ENCODE results near the gene SEC16B.

SEC16B gene

GRCh38 chr1:177976596-177976995 lies 6.7 kb upstream of the SEC16B start:
- no peak for DNase-seq

- no peak for DNase-seq
These were observed 6.0 kb upstream of the SEC16B start for GRCh38 chr1:177975588-177976495.

- no peak for DNase-seq
These were observed 3.7 kb upstream of the SEC16B start for GRCh38 chr1:177973585-177973984.

GRCh38 chr1:177969109-177969508 lies 749 bp downstream of the SEC16B start:
- DNase-seq = no peak

- no peak for DNase-seq
These were observed 3.7 kb downstream of the SEC16B start for GRCh38 chr1:177966199-177966598.

- DNase-seq = no peak
These were observed 4.6 kb downstream of the SEC16B start for GRCh38 chr1:177965293-177965692.

GRCh38 chr1:177964336-177964735 lies 5.5 kb downstream of the SEC16B start:
- no peak for DNase-seq

GRCh38 chr1:177960939-177961622 lies 8.8 kb downstream of the SEC16B start:
- no peak for DNase-seq

- no peak for DNase-seq
These were observed 9.9 kb downstream of the SEC16B start for GRCh38 chr1:177959811-177960515.

- no peak for DNase-seq
These were observed 11.8 kb downstream of the SEC16B start for GRCh38 chr1:177958092-177958491.

GRCh38 chr1:177954076-177954475 lies 15.8 kb downstream of the SEC16B start:
- DNase-seq = no peak

- DNase-seq = no peak
These were observed 16.3 kb downstream of the SEC16B start for GRCh38 chr1:177953549-177953948.

GRCh38 chr1:177952691-177953090 lies 17.2 kb downstream of the SEC16B start:
- DNase-seq = no peak

- DNase-seq = no peak
These were observed 17.6 kb downstream of the SEC16B start for GRCh38 chr1:177952249-177952648.

- DNase-seq = no peak
These were observed 19.4 kb downstream of the SEC16B start for GRCh38 chr1:177950506-177950905.

GRCh38 chr1:177948336-177948972 lies 21.4 kb downstream of the SEC16B start:
- peak; percentile 10 to 21 for DNase-seq

GRCh38 chr1:177947623-177948022 lies 22.2 kb downstream of the SEC16B start:
- DNase-seq = no peak

GRCh38 chr1:177945943-177946650 lies 23.8 kb downstream of the SEC16B start:
- peak; percentile 1 to 28 for DNase-seq

GRCh38 chr1:177944016-177944949 lies 25.6 kb downstream of the SEC16B start:
- DNase-seq = no peak

- DNase-seq = no peak
These were observed 27.9 kb downstream of the SEC16B start for GRCh38 chr1:177941976-177942375.

- DNase-seq = no peak
These were observed 29.2 kb downstream of the SEC16B start for GRCh38 chr1:177940682-177941081.

Data from AML-193 (cell line).